Stimulated activated CD4-positive, alpha-beta T cell treated with anti-CD3 and anti-CD28 coated beads, Interleukin-15, amount 100 ng/mL, for 24 hours (primary cell): ENCODE data around the gene ZNF496.
"Not testable (repeated sequence)": the region's sequence is repeated elsewhere in the genome, so short reads cannot be mapped to it uniquely, and the experiment has no call there.

ENCODE experiments used
- DNase-seq: peaks from one replicate; pipeline ENCODE4 v3.0.0-alpha.2; 2020

Gene ZNF496

DNA sequence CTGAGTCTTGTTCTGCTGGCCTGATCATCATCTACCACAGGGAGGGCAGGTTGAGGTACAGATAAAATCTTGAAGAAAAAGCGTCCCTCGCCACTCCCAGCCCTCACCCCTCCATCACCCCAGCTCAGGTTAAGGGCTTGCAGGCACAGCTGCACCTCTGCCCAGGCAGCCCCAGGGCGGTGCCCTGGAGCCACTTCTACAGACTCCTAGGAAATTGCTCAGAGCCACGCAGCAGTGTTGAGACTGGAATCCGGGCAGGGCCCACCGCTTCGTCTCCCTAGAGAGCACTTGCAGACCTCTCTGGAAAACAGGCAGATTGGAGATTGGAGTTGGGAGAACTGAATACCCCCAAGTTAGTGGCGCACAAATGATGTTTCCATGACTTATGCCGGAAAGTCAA lies 40.5 kb downstream of the ZNF496 start:
- DNase-seq: no peak

DNA sequence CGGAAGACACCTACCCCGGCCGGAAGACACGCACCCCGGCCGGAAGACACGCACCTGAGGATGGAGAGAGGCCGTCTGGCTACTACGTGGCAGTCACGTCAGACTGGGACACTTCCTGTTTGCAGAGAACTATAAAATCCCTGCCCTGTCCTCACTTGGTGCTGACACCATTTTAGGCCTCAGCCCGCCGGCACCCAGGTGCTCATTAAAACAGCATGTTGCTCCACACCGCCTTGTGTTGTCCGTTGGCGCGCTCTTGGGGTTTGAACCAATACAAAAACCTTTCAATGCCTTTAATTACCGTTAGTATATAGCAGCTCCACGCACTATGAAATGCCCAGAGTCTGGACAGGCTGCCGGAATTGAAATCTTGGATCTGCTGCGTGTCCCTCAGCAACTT lies 41.1 kb downstream of the ZNF496 start:
- no peak for DNase-seq

DNA sequence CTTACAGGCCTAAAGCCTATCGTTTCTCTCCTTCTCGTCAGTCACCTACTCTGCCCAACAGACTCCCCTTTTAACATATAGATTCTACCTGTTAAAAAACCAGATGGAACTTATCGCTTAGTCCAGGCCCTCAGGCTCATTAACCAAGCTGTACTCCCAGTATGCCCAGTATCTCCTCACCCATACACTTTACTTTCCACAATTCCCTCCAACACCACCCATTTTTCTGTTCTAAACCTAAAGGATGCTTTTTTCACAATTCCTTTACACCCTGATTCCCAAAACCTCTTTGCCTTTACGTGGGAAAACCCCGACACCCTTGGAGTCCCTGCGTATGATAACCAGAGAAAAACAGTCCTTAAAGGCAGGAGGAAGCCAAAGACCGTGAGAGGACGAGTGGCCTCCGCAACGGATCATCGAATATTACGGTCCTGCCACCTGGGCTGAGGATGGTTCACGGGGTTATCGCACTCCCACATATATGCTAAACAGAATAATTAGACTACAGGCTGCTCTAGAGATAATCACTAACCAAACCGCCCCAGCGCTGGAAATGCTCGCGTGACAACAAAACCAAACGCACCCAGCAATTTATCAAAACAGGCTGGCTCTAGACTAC lies 42.3 kb downstream of the ZNF496 start:
- not testable (repeated sequence) for DNase-seq

DNA sequence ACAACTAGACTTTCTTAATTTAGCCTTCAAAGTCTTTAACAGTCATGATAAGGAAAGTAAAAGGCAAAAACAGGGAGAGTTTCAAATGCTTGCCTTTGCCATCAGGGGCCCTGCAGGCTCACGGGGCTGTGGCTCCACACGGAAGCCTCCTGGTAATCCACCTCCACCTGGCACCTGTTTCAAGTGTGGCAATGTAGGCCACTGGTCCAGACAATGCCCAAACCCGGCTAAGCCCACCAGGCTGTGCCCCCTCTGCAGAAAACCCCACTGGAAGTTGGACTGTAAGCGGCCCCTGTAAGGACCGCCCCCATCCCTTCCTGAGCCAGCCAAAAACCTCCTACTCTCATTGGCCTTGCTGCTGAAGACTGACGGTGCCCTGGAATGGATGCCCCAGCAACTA lies 43.3 kb downstream of the ZNF496 start:
- DNase-seq: no peak

DNA sequence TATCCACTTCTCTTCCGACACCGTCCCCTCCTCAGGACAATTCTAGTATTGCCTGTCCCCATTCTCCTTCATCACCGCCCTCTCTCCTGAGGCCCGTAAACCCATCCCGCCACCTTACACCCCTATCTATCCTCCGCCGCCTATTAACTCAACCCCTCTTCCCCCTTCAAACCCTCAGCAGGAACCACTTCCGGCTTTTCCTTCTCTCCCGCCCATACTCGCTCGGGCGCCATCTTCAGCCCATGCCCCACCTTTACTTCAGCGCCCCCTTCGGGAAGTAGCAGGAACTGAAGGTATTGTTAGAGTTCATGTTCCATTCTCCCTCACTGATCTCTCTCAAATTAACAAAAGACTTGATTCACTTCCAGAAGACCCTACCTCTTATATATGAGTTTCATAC lies 44.2 kb downstream of the ZNF496 start:
- no peak for DNase-seq

DNA sequence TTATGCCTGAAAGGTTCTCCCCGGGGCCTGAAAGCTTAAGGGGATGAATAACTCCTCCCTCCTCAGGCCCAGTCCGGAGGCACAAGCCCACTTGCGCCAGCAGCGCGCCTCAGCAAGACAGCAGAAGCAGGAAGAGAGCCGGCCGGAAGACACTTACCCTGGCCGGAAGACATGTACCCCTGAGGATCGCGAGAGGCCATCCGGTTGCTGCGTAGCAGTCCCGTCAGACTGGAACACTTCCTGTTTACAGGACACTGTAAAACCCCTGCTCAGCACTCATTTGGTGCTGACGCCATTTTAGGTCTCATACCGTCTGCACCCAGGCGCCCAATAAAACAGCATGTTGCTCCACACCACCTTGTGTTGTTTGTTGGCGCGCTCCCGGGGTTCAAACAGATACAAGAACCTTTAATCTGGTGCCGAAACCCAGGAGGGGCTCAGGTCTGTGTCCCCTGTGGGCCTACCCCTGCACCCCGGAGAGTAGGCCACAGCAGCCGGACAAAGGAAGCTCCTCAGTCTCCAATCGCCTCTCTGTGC lies 45.5 kb downstream of the ZNF496 start:
- DNase-seq: no peak

DNA sequence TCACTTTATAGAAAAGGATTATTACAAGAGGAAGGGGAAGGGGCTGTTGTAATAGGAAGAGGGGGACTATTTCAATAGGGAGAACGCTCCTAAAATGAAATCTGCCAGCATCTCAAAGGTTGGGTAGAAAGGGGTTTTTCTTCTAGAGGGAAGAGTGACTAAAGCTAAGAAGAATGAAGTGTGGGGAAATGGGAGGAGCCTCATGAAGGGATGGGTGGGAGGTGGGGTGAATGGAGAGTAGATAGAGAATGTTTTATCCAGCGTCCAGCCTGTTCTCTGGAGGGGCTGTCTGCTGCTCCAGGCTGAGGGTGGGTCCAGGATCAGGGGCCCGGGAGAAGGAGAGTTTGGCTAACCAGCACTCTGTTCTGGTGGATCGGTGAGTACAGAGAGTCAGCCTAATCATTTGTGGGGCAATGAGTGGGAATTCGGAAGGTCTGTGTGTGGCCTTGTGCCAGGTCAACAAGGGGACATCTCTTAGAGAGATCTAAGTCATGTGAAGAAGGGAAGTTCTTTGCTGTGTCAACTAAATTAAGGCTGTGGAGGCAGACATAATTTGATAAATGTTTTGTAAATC lies 50.6 kb downstream of the ZNF496 start:
- no peak for DNase-seq

DNA sequence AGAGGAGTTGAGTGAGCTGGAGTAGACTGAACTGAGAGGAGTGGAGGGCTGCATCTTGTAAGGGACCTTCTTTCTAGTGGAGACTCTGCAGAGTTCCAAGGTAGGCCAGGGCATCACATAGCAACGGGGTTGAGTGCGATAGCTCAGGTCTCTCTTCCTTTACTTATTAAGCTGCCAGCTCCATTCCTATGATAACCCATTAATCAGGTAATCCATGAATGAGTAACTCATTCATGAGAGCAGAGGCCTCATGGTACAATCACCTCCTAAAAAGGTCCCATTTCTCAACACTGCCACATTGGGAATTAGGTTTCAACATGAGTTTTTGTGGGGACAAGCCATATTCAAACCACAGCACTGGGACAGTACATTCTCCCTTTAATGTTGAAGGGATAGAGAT lies 54.5 kb downstream of the ZNF496 start:
- DNase-seq: no peak

DNA sequence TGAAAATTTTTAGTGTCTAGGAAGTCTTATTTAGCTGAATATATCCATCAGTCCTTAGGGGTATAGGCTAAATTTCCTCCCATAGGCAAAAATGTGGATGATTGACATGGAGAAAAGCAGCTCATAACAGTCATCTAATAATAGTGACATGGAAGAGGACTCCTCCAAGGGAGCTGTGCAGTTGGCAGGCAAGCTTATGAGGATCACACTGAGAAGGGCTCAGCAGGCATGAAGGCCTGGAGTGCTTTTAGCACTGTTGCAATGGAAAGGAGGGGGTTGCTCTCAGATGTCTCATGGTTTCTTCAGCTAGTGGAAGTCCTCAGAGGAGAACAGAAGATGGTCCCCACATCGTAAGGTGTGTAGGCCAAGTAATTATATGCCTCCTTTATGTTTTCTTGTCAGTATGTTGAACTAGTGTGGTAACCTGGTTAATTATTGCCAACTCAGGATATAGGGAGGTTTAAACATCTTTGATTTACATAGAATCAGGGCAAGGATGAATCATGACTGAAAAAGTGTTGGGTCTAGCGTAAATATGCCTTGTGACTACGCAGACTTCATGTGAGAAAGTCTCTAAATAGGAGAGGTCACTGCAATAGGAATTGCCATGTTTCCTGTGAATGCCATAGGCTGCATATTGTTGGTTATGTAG lies 56.9 kb downstream of the ZNF496 start:
- DNase-seq: no peak

DNA sequence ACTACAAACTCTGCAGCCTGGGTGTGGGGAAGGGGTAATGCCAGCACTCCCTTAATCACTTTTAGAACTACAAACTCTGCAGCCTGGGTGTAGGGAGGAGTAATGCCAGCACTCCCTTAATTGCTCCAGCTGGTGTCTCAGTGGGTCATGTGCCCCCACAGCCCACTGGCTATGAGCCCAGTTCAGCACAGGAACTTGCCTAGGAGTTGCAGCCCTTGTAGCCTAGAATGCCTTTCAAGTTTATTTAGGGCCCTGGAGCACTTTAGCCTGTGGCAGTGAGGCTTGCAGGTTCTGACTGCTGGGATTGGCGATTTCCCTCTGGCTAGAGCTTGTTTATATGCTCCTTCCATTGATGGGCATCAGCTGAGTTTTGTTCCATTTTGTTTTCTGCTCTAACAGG lies 58.7 kb downstream of the ZNF496 start:
- DNase-seq: no peak

DNA sequence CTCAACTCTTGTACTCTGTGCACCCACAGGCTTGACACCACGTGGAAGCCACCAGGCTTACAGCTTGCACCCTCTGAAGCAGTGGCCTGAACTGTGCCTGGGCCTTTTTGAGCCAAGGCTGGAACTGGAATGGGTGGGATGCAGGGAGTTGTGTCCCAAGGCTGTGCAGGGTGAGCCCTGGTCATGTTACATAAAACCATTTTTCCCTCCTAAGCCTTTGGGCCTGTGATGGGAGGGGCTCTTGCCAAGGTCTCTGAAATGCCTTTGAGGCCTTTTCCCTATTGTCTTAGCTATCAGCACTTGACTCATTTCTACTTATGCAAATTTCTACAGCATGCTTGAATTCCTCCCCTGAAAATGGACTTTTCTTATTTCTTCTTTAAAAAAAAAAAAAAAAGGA lies 61.7 kb downstream of the ZNF496 start:
- no peak for DNase-seq

DNA sequence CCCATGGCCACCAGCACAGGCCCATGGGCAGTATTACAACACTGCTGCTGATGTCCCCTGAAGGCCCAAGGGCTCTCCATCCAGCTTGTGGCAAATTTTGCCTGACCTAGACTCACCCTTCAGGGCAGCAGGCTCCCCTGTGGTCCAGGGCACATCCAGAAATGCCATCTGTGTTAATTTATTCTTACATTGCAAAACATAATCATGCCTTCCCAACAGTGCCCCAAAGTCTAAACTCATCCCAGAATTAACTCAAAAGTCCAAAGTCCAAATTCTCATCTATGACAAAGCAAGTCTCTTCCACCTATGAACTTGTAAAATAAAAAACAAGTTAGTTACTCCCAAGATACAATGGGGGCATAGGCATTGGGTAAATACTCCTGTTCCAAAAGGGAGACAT lies 62.5 kb downstream of the ZNF496 start:
- DNase-seq: no peak

DNA sequence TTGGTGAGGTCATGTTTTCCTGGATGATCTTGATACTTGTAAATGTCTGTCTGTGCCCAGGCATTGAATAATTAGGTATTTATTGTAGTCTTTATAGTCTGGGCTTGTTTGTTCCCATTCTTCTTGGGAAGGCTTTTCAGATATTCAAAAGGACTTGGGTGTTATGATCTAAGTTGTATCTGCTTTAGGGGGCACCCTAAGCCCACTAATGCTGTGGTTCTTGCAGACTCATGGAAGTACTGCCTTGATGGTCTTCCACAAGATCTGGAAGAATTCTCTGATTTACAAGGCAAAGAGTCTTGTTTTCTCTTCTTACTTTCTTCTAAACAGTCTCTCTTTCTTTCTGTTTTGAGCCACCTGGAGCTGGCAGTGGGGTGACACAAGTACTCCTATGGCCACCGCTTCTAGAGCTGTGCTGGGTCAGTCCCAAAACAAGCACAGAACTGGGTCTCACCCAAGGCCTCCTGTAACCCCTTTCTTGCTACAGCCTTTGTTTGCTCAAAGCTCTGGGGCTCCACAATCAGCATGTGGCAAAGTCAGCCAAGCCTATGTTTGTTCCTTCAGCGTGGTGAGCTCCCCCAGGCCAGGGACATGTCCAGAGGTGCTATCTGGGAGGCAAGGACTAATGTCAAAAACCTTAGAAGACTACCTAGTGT lies 63.1 kb downstream of the ZNF496 start:
- DNase-seq: no peak

DNA sequence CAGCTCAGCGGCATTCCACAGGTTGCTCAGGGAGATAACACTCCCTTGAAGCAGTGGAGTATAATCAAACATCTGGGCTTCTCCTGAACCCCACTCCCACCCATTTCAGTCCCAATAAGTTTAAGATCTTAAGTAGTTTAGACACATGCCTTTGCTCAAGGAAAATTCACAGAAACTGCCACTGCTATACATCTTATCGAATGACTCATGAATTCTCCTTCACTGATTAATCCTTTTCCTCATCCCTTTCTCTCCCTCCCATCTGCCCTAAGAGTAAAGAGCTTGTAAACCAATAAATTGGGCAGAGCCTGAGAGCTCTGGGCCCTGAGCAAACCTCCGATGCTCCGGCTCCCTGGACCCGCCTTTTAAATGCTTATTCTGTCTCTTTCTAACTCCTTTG lies 65.6 kb downstream of the ZNF496 start:
- DNase-seq: no peak

DNA sequence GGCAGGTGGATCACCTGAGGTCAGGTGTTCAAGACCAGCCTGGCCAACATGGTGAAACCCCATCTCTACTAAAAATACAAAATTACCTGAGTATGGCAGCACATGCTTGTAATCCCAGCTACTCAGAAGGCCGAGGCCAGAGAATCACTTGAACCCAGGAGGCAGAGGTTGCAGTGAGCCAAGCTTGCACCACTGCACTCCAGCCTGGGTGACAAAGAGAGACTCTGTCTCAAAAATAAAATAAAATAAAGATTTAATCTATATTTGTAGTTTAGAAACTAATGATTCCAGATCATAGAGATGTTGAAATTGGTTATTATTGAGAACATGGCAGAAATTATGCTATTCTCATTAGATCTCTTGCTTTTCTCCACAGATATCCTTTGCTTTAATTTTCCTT lies 75.9 kb downstream of the ZNF496 start, which contains the start of gene VN1R5:
Gene VN1R5 (plus strand): TSS at position 301 of the 400 bp plus-strand sequence.
- DNase-seq: not testable (repeated sequence)

DNA sequence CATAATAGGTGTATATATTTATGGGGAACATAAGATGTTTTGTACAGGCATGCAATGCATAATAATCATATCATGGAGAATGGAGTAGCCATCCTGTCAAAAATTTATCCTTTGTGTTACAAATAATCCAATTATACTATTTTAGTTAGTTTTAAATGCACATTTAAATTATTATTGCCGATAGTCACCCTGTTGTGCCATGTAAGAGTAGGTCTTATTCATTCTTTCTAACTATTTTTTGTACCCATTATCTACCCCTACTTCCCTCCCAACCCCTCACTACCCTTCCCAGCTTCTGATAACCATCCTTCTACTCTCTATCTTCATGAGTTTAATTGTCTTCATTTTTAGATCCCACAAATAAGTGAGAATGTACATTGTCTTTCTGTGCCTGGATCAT lies 84.1 kb downstream of the ZNF496 start:
- no peak for DNase-seq
